GM19372 (cell line): ENCODE results near the gene HEATR9.

Source experiments
- ATAC-seq: cut with Tn5 transposase; IDR thresholded peaks from one replicate; pipeline ENCODE4 v1.9.1; 2021; ENCODE audit warnings: mild to moderate bottlenecking, low read depth, moderate library complexity; ENCODE audit not compliant: unreplicated experiment

Gene HEATR9

DNA sequence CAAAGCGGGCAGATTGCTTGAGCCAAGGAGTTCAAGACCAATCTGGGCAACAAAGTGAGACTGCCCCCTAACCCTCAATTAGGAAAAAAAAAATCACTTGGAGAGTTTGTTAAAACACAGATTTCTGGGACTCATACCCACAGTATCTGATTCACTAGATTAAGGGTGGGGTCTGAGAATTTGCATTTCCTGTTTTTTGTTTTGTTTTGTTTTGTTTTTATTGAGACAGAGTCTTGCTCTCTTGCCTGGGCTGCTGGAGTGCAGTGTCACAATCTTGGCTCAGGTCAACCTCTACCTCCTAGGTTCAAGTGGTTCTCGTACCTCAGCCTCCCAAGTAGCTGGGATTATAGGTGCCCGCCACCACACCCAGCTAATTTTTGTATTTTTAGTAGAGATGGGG lies 1.1 kb downstream of the HEATR9 start:
- no peak for ATAC-seq

DNA sequence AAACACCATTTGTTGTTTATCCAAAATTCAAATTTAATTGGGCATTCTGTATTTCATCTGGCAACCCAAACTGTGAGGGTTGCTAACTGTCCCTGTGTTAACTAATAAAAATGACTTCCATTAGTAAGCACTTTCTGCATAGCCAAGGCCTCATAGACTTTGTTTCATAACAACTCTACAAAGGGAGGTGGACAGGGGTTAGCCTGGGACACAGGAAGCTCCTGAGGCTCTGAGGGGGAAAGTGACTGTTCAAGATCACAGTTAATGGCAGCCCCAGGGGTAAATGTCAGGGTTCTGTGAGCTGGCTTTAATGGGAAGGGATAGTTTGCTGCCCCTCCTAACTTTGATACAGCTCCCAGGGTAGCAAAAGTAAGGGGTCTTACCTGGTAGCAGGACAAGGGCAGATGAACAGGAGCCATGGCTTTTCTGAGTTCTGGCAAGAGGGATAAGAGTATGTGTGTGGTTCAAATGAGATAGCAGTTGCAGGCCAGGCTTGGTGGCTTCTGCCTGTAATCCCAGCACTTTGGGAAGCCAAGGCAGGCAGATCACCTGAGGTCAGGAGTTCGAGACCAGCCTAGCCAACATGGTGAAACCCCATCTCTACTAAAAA lies 2.2 kb downstream of the HEATR9 start:
- no peak for ATAC-seq

DNA sequence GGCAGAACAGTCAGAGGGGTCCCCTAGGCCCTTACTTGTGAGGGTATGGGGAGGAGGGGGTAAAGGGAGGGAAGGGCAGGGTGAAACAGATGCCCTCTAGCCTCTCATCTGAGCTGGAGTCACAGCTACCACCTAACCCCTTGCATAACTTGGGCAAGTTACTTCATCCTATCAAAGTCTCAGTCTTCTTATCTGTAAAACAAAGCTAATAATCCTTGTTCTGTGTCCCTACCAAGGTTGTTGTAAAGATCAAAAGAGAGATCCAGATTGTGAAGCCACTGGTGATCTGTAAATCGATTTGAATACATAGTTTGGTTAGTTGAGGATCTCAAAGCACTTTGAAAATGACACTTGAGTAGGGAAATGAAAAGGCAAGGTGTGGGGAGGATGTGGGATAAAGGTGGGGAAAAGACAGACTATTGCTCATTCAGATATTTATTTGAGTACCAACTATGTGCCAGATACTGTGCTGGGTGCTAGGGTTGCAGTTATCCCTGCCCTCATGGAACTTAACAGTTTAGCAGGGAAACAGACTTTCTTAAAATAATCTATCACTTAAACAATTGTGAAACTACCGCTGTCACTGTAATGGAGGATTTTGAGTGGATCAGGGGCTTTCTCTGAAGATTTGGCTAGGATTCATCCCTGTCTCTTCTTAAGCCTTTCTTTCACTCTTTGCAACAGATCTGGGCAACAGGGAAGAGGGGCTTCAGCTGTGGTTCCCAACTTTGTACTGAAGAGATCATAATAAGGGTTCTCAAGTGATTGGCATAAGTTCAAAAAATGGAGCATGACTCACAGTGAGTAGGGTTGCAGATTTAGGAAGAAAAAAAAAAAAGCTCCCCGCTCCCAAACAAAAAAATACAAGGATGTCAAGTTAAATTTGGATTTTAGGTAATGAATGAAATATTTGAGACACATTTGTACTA lies 3.0 kb downstream of the HEATR9 start:
- ATAC-seq = no peak

DNA sequence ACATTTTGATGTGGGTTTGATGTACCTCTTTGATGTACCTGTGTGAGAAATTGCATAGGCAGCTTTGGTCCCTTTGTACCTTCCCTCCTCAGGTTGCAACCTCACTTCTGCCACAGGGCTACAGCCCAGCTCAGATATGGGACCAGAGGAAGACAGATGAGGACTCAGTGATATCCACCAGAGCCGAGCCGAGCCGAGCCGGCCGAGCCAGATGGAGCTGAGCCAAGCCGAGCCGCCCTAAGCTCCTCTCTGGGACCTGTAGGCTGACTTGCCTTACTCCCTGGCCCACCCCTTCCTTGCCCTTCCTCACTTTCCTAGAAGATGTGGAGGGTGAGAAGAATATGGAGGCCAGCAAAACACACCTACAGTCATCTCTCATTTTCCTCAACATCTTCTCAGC lies 3.8 kb downstream of the HEATR9 start:
- no peak for ATAC-seq

DNA sequence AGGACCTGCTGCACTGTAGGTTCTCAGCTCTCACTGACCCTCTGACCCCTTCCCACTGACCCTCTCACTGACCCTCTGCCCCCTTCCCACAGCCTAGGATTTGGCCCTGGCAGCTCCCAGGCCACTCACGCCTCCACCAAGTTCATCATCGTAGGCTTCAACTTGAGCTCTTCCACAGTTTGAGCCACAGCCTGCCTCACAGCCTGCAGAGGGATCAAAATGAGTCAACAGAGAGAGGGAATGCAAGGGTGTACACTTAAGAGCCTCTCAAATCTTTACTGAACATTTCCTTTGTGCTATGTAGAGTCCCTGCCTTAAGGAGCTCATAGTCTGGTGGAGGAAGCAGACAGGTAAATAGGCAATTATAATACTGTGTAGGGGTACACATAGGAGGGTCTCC lies 12.1 kb downstream of the HEATR9 start:
- no peak for ATAC-seq

DNA sequence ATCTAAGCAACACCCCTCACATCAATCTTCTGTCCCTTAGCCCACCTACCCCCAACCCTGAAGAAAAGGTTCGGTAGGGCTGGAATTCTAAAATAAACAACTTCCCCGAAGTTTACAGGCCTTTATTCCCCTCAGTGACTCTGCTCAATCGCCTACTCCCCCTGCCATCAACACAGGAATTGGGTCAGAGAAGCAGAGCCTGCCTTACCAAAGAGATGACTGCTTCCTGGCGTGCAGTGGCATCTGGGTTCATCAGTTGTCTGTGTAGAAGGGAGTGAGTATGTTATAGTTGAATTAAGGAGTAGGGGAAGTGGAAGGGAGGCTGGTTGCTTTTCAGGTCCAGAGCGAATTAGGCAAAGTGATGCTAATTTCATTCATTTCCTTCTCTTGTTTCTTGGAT lies 12.7 kb downstream of the HEATR9 start:
- no peak for ATAC-seq

DNA sequence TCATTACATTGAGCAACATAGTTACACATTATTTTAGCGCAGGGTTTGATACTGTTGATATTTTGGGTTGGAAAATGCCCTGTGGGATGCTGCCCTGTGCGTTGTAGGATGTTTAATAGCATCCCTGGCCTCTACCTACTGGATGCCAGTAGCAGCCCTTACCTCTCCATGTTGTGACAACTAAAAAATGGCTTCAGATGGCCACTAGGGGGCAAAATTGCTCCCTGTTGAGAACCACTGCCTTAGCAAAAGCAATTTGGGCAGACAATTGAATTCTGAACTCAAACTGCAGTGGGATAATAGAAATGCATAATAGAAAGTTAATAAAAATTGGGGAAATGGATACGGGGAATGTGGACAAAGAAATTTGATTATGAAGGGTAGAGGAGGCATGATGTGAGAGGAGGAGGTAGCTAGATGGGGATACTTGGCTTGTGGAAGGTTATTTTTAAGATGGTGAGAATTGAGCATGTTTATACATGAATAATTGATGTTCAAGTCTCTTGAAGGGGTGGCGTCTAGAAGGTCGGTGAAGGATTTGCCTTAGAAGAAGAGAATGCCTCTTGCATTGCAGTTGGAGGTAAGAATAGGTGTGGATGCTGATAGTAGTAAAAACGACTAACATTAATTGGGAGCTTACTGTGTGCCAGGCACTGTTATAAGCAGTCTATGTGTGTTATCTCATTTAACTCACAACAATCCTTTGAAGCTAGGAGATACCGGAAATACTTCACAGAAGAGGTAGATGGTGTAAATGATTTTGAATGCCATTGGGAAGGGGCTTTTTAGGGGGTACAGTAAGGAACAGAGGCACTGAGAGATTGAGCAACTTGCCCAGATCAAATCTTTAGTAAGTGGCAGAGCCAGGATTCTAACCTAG lies 19.0 kb downstream of the HEATR9 start:
- no peak for ATAC-seq

DNA sequence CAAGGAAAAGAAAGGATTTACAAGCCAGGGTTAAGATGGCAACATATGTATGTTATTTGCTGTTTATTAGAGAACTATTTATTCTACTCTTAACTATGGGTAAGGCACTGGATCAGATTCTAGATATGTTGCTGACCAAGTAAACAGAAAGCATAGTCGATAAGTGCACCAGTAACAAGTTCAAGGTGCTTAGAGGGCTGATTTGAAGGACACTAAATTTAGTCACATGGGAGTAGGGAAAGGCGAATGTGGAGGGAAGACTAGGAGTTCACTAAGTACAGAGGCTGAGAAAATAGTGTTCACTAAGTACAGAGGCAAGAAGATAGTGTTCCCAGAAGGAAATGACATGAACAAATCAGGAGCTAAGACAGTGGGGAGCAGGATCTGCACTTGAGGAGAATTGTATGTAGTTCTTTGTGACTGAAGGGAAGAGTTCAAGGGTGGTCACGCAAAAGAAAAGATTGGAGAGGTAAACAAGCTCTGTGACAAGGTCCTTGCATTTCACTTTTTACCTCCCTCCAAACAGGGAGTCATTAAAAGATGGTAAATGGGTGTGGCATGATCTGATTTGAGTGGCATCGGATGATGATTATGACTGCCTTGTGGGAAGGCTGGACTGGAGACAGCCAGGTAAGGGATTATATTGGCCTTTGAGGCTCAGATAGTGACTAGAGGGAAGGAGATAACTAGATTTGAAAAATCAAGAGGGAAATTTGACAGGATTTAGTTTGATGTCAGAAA lies 20.9 kb downstream of the HEATR9 start:
- ATAC-seq = no peak

DNA sequence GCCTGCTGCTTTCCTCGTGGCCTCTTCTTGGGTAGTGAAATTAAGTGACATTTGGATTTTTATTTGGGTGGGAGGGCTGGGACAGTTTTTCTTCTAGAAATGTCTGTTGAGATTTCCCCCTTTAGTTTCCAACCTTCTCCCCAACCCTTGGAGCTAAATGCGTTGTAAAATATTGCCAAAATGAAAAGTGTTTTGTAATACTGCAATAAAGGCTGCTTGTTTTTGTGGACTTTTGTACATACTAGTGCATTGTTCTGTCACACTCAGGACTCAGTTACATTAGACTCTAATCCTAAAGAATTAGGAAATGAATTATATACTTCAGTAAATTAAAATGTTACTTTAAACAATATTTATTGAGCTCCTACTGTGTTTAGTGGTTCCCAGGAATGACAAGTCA lies 21.7 kb downstream of the HEATR9 start:
- ATAC-seq = no peak

DNA sequence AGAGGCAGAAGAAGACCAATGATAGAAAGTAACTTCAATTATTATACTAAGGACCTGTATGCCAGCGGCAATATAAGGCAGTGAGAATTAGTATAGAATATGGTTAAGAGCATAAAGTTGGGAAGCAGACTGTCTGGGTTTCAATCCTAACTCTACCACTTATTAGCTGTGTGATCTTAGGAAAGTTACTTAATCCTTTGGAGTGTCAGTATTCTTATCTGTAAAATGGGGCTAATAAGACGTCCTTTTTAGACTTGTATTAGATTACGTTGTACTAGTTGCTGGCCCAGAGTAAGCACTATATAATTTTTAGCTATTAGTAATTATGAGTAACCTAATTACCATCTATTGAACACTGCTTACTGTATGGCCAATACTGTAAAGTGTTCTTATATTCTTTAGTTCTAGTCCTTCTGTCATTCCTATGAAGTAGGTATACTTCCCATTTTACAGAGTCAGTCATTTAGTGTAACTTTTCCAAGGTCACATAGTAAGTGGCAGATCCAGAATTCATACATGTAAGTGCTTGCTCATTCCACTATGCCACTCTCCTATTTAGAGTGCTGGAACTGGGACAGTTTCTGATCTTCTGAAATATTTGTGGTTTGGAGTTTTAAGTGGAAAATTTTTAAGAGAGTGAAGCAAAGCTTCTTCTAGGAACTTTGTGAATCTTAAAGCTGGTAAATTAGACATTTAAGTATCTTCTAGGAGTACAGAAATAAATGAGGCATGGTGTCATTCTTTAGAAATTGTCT lies 22.5 kb downstream of the HEATR9 start:
- ATAC-seq = no peak

DNA sequence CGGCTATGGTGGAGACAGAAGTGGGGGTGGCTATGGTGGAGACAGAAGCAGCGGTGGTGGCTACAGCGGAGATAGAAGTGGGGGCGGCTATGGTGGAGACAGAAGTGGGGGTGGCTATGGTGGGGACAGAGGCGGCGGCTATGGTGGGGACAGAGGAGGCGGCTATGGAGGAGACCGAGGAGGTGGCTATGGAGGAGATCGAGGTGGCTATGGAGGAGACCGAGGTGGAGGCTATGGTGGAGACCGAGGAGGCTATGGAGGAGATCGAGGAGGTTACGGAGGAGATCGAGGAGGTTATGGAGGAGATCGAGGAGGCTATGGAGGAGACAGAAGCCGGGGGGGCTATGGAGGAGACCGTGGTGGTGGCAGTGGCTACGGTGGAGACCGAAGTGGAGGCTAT lies 24.1 kb downstream of the HEATR9 start:
- ATAC-seq = no peak

DNA sequence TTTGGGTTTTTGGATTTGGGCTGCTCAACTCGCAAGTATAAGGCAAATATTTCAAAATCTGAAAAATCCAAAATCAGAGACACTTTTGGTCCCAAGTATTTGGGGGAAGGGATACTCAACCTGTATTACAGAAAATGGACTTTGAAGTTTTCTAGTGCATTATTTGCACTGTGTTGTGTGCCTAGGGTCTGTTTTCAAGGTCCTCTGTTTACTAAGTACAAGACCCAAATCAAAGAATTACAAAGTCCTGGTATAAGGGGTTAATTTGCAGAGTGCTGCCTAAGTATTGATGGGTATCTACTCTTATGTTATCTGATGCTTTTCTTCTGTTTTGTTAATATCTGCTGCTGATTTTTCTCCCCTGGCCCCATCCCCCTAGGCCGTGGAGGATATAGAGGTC lies 25.0 kb downstream of the HEATR9 start:
- no peak for ATAC-seq

DNA sequence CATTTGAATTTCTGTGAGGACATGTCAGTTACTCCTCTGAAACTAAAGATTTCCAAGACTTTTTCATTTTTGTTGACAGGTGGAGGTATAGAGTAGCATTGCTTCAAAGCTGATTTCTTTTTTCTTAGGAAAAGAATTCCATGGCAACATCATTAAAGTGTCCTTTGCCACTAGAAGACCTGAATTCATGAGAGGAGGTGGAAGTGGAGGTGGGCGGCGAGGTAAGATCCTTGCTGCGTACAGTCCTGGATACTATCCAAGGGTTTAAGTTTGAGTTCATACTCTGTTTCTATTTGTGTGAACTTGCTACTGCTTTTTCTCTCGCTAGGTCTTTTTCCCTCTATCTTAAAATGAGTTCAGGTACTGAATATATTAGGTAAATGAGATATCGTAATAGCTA lies 26.5 kb downstream of the HEATR9 start:
- no peak for ATAC-seq

DNA sequence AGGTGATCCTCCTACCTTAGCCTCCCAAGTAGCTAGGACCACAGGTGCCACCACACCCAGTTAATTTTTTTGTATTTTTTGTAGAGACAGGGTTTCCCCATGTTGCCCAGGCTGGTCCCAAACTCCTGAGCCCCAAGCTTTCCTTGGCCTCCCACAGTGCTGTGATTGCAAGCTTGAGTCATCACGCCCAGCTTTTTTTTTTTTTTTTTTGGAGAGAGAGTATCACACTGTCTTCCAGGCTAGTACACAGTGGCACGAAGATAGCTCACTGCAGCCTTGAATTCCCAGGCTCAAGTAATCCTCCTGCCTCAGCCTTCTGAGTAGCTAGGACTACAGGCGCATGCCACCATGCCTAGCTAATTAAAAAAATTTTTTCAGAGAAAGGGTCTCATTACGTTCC lies 27.2 kb downstream of the HEATR9 start:
- no peak for ATAC-seq

DNA sequence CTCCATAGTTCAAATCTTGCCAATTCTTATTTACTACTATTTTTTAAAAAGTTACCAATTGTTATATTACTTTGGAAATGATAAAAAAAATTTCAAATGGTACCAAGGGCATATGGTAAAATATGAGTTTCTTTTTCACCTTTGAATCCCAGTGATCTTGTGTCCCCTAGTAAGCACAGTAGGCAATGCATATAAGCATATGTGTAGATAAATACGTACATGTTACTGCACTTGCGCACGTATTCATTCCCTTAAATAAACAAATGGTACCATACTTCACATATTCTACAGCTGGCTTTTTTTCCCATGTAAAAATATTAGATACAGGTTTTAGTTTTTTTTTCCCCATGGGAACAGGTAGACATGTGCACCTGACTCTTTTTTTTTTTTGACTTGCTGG lies 27.6 kb downstream of the HEATR9 start:
- no peak for ATAC-seq

DNA sequence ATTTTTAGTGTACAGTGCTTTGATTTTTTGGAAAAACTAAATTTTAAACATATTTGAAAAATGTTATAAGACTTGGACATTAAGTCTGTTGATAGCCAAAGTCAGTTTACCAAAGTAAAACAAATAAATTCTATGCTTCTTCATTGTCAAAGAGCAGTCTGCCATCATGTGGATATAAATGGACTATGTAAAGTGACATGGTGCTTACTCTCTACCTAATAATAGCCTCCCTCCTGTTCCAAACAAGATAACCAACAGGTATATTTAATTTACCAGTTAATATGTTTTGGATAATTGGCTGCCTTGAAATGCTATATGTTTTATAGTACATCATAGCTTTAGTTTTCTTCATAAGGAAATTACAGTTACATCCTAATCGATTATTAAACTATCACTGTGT lies 43.5 kb downstream of the HEATR9 start:
- no peak for ATAC-seq

DNA sequence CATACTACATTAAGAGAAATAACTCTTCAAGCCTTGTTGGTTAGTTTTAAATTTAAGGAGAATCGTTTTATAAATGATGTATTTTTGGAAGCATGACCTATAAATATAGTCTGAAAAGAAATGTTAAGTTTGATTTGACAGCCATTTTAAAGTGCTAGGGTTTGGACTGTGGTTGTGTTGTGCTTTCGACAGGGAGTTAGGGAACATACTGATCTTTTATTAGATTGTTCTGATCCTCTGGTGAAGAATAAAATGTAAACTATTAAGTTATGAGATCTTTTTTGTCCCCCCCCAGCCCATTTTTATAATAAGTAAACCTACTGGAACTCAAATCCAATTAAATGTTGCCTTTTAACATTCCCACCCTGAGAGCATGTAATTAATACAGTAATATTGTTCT lies 47.4 kb downstream of the HEATR9 start:
- ATAC-seq = no peak

DNA sequence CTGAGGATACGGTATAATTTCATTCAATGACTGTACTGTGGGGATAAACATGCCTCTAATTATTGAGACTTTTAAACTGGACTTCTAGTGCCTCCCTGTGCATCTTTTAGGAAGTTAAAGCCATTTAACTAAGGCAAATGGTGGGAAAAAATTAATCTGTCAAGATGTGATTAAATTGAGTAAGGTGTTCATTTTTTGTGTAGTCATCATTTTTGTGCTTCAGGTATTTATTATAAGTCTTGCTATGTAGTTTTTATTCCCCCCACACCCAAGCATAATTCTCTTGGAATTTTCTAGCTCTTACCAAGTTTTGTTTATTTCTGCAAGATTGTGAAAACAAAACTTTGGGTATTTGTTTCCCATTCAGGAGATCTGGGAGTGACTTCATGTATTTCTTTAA lies 49.2 kb downstream of the HEATR9 start:
- ATAC-seq = no peak

DNA sequence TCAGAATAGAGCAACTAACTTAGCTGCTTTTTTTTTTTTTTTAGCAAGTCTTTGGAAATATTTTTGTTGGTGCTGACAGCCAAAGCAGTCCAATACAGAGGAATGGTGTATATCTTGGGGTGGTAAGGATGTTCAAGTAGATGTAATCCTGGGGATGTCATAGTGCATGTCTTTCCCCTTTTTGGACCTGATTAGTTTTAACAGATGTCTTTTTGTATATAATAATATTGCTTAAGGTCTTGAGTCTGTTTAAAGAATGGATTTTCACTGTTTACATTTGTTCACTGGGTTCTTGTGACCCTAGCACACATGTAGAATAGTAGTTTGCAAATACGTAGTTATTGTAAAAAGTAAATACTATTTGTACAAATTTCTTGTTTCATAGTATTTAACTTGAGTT lies 51.5 kb downstream of the HEATR9 start:
- ATAC-seq = no peak

DNA sequence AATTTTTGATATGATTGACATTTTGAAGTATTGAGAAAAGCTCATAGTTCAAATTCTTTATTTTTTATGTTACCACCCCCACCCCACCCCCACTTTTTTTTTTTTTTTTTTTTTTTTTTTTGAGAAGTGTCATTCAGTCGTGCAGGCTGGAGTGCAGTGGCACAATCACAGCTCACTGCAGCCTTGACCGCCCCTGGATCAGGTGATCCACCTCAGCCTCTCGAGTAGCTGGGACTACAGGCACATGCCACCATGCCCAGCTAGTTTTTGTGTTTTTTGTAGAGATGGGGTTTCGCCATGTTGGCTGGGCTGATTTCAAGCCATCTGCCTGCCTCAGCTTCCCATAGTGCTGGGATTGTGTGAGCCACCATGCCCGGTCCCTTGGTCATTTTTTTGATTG lies 52.0 kb downstream of the HEATR9 start:
- no peak for ATAC-seq
